GM18909 (cell line): ENCODE measurements around the gene PDCD1.
"Not testable (repeated sequence)": the region's sequence is repeated elsewhere in the genome, so short reads cannot be mapped to it uniquely, and the experiment has no call there.

Source experiments
- ATAC-seq: cut with Tn5 transposase; IDR thresholded peaks from one replicate; pipeline ENCODE4 v1.9.1; 2021; ENCODE audit warnings: mild to moderate bottlenecking; ENCODE audit not compliant: unreplicated experiment, poor library complexity

PDCD1 gene

GRCh38 chr2:241880311-241881073 is 21.8 kb upstream of the PDCD1 start:
- ATAC-seq = no peak

DNA sequence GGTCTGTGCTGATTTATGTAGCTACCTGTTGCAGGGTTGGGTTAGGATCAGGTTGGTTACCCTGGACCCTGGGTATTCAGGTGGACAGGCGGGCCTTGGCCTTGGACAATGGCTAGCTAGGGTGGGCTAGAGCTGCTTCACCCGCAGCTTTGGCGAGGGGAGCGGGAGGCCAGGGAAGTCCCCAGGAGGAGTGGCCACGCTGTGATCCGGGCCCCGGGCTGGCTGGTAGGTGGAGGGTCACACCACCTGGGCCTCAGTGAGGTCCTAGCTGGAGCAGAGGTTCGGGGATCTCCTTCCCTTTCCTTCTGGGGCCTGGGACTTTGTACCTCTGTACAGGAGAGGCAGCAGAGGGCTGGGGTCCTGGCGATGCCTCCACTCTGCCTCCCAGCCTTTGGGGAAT is 20.6 kb upstream of the PDCD1 start:
- no peak for ATAC-seq

GRCh38 chr2:241877989-241878970 is 19.6 kb upstream of the PDCD1 start:
- no peak for ATAC-seq

- no peak for ATAC-seq
Observed at GRCh38 chr2:241877197-241877685, 18.5 kb upstream of the PDCD1 start.

GRCh38 chr2:241876528-241877196 is 18.0 kb upstream of the PDCD1 start:
- no peak for ATAC-seq

DNA sequence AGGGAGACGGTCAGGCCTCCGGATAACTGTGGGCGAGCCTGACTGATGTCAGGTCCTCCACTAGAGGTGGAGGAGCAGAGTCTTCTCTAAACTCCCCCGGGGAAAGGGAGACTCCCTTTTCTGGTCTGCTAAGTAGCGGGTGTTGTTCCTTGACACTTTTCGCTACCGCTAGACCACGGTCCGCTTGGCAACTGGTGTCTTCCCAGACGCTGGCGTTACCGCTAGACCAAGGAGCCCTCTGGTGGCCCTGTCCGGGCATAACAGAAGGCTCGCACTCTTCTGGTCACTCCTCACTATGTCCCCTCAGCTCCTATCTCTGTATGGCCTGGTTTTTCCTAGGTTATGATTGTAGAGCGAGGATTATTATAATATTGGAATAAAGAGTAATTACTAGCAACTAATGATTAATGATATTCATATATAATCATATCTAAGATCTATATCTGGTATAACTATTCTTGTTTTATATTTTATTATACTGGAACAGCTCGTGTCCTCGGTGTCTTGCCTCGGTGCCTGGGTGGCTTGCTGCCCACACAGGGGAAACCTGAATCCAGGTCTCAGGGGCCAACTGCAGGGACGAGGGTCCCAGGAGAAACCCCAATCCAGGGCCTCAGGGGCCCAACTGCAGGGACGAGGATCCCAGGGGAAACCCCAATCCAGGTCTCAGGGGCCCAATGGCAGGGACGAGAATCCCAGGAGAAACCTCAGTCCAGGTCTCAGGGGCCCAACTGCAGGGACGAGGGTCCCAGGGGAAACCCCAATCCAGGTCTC is 17.2 kb upstream of the PDCD1 start:
- not testable (repeated sequence) for ATAC-seq

DNA sequence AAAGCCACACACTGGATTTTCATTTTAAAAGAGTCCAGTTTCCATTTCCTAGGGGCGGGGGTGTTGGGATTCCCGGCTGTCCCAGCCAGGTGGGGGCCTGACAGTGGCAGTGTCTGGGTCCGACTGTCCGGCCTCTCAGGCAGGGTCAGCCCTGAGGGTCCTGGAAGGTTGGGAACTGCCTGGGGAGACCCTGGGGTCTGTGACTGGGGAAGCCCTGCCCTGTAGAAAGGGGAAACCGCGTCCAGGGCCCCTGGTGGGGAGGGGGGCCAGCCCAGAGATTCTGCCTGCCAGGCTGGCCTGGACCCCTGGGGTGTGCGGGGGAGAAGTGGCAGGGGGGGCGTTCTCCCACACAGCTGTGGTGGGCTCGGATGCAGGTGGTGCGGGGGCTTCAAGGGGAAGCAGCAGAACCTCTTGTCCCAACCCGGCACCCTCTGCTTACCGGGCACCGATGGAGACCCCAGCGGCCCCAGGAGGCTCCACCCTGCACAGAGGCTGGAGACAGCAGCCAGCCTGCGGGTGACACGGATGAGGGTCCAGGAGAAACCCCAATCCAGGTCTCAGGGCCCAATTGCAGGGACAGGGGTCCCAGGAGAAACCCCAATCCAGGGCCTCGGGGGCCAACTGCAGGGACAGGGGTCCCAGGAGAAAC is 15.7 kb upstream of the PDCD1 start:
- ATAC-seq = no peak

DNA sequence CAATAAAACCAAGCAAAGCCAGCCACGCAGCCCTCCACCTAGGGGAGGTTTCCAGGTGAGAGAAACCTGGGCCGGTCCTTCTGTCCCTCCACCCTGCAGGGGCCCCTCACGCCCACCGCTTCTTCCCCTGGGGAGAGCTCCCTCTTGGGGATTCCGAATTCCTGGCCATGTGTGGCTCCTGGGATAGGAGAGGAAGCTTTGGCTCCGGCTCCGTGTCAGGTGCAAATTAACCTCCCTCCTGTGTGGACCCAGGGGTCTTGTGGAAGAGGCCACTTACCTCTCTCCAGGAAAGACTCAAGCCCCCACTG is 15.1 kb upstream of the PDCD1 start:
- ATAC-seq = no peak

- ATAC-seq = no peak
Observed at GRCh38 chr2:241873081-241873802, 14.5 kb upstream of the PDCD1 start.

- no peak for ATAC-seq
Observed at GRCh38 chr2:241872313-241872642, 13.6 kb upstream of the PDCD1 start.

- no peak for ATAC-seq
Observed at GRCh38 chr2:241871538-241872312, 13.0 kb upstream of the PDCD1 start.

DNA sequence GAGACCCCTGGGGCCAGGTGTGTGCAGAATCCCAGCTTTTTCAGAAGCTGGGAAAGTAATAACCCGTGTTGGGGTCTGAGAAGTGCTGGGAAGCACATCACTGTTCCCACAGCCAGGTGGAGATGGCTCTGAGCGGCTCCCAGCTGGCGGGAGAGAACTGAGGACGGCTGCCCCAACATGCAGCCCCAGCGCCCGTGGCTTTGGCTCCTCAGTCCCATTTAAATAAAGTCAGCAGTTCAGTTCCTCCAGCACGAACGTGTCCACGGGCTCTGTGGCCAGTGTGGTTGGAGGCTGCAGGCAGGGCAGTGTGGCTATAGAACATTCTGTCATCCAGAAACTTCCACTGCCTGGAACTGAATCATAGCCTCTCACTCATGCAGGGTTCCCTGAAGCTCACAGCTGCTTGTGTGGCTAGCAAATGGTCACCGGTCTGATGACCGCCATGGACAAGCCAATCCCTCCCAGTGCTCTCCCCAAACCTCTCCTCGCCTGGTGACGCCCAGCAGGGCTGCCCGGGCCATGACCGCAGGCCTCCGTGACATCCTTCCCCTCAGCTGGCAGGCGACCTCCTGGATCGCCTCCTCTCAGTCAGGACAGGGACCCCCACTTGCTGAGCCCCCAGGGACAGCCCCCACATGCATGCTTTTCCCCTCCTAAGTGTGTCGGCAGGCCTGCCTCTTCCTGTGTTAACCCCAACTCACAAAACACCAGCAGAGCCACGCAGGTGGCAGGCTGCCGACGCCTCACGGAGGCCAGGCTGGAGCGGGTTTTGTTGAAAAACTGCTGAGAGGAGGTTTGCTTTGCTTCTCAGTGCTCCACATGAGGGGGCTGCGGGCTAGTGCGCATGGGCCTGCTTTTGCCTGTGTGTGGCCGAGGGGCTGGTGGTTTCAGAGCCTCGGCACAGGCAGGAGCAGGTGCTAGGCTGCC is 12.2 kb upstream of the PDCD1 start:
- ATAC-seq = no peak

GRCh38 chr2:241870081-241870541 is 11.4 kb upstream of the PDCD1 start:
- ATAC-seq = no peak

- no peak for ATAC-seq
Observed at GRCh38 chr2:241869087-241869961, 10.6 kb upstream of the PDCD1 start, which contains the start of gene RTP5. RTP5 (plus strand) TSS chr2:241869729; CDS start chr2:241869757, 28 bp downstream.

GRCh38 chr2:241868661-241869081 is 10.0 kb upstream of the PDCD1 start:
- no peak for ATAC-seq

- no peak for ATAC-seq
Observed at GRCh38 chr2:241867776-241868420, 9.2 kb upstream of the PDCD1 start.
